Liver (tissue), 3 donors: Measurements from ENCODE around the gene TPST1.

ENCODE experiments used
- EGR1 ChIP-seq, 2 donors: IDR thresholded peaks; 2 replicates each; pipeline ENCODE4 v1.6.1; 2016 to 2018; ENCODE audit warnings: antibody characterized with exemption in 2 of 2, low read depth in 2 of 2
- JUND ChIP-seq, 2 donors: IDR thresholded peaks; 2 replicates each; pipeline ENCODE4 v1.6.1; 2016; ENCODE audit warnings: antibody characterized with exemption in 2 of 2
- RXRA ChIP-seq, 2 donors: IDR thresholded peaks; 2 replicates each; pipeline ENCODE4 v1.6.1; 2017 to 2018; ENCODE audit warnings: antibody characterized with exemption in 2 of 2, mild to moderate bottlenecking in 1 of 2
- TAF1 ChIP-seq: conservative IDR thresholded peaks from 2 replicates; pipeline ENCODE4 v1.6.1; 2016; ENCODE audit warnings: antibody characterized with exemption, mild to moderate bottlenecking
- TF ChIP-seq, protein P1 (sequence below): fragments of 150-350 bp; IDR thresholded peaks from 2 replicates; pipeline ENCODE4 v1.5.1; 2017; ENCODE audit warnings: improper control_type of control experiment, low read depth, low read length; ENCODE audit not compliant: missing input control
- TF ChIP-seq, protein P2 (sequence below): IDR thresholded peaks from 2 replicates; pipeline ENCODE4 v1.6.1; 2016; ENCODE audit warnings: antibody characterized with exemption
- donor health status: healthy.
- donor health status: healthy.

DNA sequence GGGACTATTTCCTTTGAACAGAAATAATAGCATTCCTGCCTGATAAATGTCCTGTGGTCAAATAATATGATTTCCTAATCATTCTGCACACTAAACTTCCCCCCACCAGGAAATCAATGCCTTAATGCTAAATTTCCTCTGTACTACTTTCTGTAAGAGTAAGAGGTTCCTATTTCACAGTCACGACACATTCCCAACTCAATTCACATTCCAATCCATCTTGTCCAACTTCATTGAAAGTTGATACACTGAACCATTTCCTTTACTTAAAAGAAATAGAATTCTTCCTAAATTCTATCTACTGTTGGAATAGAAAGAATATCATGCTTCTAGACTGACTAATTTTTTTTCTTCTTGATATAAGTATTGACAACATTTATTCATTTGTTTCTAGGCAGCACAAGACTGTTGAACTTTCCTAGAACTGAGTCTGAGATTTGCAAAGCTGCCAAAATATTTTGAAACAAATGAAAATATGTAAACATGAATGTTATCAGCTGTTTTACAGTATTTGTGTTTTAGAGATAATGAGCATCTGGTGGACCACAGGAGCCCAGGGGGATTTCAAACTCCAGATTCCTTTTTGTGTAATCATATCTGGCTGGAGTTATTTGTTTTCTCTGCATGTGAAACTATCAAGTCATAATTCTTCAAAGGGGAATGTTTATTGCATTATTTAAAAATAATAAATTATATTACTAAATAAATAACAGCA, 121.5 kb downstream of the TPST1 start:
- TF ChIP-seq, protein P1, sequence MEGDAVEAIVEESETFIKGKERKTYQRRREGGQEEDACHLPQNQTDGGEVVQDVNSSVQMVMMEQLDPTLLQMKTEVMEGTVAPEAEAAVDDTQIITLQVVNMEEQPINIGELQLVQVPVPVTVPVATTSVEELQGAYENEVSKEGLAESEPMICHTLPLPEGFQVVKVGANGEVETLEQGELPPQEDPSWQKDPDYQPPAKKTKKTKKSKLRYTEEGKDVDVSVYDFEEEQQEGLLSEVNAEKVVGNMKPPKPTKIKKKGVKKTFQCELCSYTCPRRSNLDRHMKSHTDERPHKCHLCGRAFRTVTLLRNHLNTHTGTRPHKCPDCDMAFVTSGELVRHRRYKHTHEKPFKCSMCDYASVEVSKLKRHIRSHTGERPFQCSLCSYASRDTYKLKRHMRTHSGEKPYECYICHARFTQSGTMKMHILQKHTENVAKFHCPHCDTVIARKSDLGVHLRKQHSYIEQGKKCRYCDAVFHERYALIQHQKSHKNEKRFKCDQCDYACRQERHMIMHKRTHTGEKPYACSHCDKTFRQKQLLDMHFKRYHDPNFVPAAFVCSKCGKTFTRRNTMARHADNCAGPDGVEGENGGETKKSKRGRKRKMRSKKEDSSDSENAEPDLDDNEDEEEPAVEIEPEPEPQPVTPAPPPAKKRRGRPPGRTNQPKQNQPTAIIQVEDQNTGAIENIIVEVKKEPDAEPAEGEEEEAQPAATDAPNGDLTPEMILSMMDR: no peak
- TF ChIP-seq JUND (IDR thresholded peaks at IDR 0.05): no peak
- TF ChIP-seq, protein P2, sequence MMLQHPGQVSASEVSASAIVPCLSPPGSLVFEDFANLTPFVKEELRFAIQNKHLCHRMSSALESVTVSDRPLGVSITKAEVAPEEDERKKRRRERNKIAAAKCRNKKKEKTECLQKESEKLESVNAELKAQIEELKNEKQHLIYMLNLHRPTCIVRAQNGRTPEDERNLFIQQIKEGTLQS: no peak
- TF ChIP-seq TAF1: no peak
- no peak for TF ChIP-seq RXRA (IDR thresholded peaks at IDR 0.05)
- no peak for TF ChIP-seq EGR1 (IDR thresholded peaks at IDR 0.05; ENCODE audit: low read depth in 2 of 2)
